GM18505 (cell line): Measurements from ENCODE around the gene CD151.

Experiments used
- ATAC-seq: cut with Tn5 transposase; IDR thresholded peaks from one replicate; pipeline ENCODE4 v1.9.1; 2021; ENCODE audit not compliant: unreplicated experiment
- POLR2A ChIP-seq: IDR thresholded peaks from 4 replicates; pipeline ENCODE4 v1.6.1; 2011; ENCODE audit warnings: borderline replicate concordance; ENCODE audit not compliant: insufficient read depth, insufficient read length; ENCODE audit errors: extremely low read depth

CD151 gene

GRCh38 chr11:832529-833113, at the start of gene CD151:
CD151 (plus strand) TSS chr11:832952; CDS start chr11:836070, 3,118 bp downstream.
- no peak for TF ChIP-seq POLR2A
- ATAC-seq, result no peak

DNA sequence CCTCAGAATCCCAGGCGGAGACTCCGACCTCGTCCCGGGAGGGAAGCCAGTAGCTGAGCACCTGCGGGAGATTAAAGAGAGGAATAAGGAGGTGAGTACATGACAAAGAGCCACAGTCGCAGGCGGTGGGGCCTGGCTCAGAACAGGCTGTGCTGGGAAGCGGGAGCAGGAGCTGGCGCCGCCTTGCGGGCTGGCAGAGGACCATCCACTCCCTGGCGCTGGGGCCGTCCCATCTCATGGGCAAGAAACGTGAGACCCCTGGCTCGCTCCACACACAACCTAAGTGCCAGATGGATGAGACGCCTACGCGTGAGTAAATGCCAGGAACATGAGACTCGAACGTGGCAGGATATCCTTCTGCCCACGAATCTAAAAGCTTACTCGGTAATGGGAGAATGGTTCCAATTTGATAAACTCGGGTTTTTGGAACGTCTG, 49.2 kb upstream of the CD151 start:
- no peak for TF ChIP-seq POLR2A
- ATAC-seq, result no peak

DNA sequence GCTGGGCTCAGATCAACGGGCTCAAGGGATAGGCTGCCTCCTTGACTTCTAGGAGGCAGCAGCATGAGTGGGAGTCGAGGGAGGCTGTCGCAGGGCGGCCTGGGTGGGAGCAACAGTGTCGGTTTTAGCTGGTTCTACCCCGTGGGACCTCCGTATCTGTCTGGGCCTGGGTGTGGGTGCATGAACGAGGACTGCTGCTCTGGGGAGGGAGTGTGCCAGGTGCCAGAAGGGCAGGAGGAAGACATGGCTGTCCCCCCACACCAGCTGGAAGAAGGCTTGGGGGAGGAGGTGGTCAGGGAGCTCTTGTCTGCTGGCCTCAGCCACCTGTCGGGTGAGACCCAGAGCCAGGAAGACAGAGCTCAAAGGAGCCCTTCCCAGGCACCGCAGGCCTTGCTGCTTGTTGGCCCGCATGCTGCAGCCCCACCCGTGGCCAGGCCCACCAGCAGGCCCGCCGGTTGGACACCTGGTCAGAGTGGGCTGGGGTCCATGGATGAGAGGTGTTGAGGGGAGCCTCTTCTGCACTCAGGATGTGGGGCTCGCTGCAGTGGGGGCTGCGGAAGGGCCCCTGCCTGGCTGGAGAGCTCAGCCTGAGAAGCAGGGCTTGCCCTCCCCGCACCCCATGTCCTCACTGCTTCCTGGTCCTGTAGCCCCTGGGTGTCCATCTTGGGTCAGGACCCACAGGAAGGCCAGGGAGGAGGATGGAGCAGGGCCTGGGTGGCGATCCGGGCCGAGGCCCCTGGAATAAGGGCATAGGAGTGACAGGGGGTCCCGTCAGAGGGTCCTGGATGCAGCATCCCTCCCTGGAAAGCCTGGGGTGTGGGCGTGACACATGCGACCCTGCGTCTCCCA, 46.3 kb upstream of the CD151 start:
- ATAC-seq, result no peak

GRCh38 chr11:787084-787675, 45.6 kb upstream of the CD151 start:
- no peak for TF ChIP-seq POLR2A
- ATAC-seq, result no peak

More for the DNA sequence above, 46.3 kb upstream of the CD151 start:
- TF ChIP-seq POLR2A, result peak; percentile 8

DNA sequence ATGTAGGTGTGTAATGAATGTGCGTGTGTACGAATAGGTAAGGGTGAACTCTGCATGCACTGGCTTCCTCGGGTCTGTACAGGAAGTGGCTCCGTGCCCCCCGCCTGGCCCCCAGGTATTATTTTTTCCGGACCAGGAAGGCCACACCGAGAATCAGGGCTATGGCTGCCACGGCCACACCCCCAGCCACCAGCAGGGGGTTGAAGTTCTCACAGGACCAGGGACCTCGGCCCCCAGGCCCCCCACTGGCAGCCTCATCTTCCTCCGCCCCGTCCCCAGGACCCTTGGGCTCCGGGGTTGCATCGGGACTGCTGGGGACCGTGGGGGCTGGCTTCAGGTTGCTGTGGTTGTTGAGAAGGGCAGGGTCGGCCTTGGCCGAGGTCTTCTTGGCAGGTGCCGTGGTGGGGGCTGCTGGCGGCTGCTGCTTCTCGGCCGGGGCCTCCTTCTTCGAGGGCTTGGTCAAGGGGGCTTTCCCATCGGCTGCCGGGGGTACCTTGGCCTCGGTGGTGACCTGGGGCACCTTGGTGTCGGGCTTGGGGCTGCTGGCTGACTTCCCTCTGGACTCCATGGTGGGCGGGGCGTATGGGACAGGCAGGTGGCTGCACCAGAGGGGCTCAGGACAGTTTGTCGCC, 44.6 kb upstream of the CD151 start:
- no peak for ATAC-seq
- no peak for TF ChIP-seq POLR2A

- TF ChIP-seq POLR2A, result no peak
- no peak for ATAC-seq
These were observed 43.5 kb upstream of the CD151 start for GRCh38 chr11:788953-789940.

DNA sequence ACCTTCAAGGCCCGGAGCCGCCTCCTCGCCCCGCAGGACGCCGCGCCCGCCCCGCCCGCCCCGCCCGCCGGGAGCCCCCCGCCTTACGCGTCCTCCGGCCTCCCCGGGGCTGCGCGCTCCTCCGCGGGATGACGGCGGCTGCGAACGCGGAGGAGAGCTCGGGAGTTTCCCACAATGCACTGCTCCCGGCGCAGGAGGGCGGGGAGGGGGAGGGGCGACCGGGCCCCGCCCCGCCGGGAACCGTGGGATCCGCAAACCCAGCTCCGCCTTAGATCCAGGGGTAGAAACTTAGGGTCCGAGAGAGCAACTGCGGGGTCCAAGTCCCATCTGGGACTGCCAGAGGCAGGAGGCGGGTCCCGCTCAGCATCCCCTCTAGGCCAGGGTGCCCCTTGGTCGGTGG, 42.8 kb upstream of the CD151 start, which contains the start of gene CEND1:
Gene CEND1, minus strand, starts transcription at position 148 of the 400 bp plus-strand sequence. CDS start 1,514 bp downstream, outside the sequence.
- no peak for TF ChIP-seq POLR2A
- no peak for ATAC-seq

DNA sequence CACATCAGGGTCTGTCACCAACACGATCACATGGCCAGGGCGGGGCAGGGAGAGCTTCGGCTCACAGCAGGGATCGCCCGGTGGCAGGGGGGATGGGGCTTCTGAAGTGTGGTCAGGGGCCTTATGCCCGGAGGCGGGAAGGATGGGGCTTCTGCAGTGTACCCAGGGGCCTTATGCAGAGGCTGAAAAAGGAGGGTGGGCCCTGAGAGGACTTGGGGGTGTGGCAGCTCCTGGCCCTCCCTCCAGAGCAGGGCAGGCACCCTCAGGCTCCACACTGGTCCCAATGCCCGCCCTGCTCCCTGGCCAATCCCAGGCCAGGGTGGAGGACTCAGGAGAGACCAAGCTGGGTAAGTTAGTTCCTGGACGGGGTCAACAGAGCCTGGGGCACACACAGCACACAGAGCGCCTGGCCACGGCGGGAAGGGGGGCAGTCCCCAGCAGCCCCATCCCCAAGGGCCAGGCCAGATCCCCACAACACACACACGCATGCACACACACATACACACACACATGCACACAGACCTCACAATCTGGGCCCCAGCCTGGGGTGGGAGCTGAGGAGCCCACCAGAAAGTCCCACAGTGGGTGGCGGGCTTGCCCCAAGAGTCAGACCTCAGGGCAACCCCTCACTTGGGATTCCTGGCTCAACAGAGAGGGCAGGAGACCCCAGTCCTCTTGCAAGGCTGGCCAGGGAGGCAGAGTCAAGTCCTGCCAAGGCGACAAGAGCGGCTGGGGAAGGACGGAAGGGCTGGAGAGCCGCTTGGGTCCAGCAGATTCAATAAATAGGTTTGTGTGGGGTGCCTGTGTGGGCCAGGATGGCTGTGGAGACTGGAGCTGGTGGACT, 41.8 kb upstream of the CD151 start:
- no peak for ATAC-seq

GRCh38 chr11:791658-792534, 40.9 kb upstream of the CD151 start:
- TF ChIP-seq POLR2A, result no peak
- no peak for ATAC-seq

More for the DNA sequence above, 41.8 kb upstream of the CD151 start:
- no peak for TF ChIP-seq POLR2A

DNA sequence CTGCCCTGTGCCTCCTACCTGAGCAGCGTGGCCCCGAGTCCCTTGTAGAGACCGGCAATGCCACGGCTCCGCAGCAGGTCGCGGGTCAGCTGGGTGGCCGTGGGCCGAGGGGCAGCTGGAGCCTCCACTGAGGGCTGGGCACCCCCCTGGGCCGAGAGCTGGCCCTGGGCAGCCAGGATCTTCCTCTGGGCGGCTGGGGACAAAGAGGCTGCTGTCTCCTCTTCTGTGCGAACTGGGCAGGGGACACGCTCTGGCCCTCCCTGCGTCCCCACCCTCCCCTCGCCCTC, 40.3 kb upstream of the CD151 start:
- ATAC-seq, result no peak

DNA sequence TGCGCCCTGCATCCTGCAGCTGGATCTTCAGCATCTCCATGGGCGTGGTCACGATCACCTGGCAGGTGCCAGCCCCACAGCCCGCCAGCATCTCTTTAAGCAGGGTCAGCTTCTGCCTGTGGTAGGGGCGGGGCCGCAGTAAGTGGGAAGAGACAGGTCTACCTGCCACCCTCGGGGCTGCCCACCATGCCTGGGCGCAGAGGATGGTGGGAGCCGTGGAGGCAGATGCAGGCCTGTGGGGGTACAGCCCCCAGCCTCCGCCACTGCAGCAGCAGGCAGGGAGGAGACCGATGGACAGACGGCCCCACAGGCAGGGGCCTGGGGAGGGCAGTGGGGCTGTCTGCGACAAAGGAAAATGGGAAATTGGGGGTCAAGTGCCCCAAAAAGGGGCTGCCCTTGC, 39.9 kb upstream of the CD151 start:
- no peak for TF ChIP-seq POLR2A

More for the DNA sequence above, 40.3 kb upstream of the CD151 start:
- no peak for TF ChIP-seq POLR2A

More for the DNA sequence above, 39.9 kb upstream of the CD151 start:
- ATAC-seq, result no peak
